Ammon's horn (tissue), 1 donor: ENCODE measurements around the gene MPLKIP.
"Not testable (repeated sequence)": the region's sequence is repeated elsewhere in the genome, so short reads cannot be mapped to it uniquely, and the experiment has no call there.

Experiments
- DNase-seq: peaks from one replicate; pipeline ENCODE4 v3.0.0-alpha.2; 2016; ENCODE audit warnings: low spot score

The MPLKIP gene

GRCh38 chr7:40133561-40134427 is 628 bp downstream of the MPLKIP start:
- peak; percentile 7 for DNase-seq

- no peak for DNase-seq
These were observed 11.5 kb downstream of the MPLKIP start for GRCh38 chr7:40122940-40123254.

GRCh38 chr7:40122100-40122939 is 12.1 kb downstream of the MPLKIP start:
- not testable (repeated sequence) for DNase-seq

GRCh38 chr7:40120020-40120419 is 14.4 kb downstream of the MPLKIP start:
- no peak for DNase-seq

- not testable (repeated sequence) for DNase-seq
These were observed 16.2 kb downstream of the MPLKIP start for GRCh38 chr7:40118201-40118600.

GRCh38 chr7:40117199-40117598 is 17.2 kb downstream of the MPLKIP start:
- not testable (repeated sequence) for DNase-seq

- no peak for DNase-seq
These were observed 18.5 kb downstream of the MPLKIP start for GRCh38 chr7:40115936-40116335.

- DNase-seq = no peak
These were observed 28.4 kb downstream of the MPLKIP start for GRCh38 chr7:40105879-40106473.

GRCh38 chr7:40102897-40103296 is 31.5 kb downstream of the MPLKIP start:
- no peak for DNase-seq

- DNase-seq = no peak
These were observed 33.2 kb downstream of the MPLKIP start for GRCh38 chr7:40101201-40101600.

GRCh38 chr7:40099837-40100236 is 34.6 kb downstream of the MPLKIP start:
- DNase-seq = no peak

- no peak for DNase-seq
These were observed 35.6 kb downstream of the MPLKIP start for GRCh38 chr7:40098810-40099209.

- no peak for DNase-seq
These were observed 36.7 kb downstream of the MPLKIP start for GRCh38 chr7:40097728-40098127.

- no peak for DNase-seq
These were observed 38.6 kb downstream of the MPLKIP start for GRCh38 chr7:40095695-40096327.

- DNase-seq = no peak
These were observed 39.2 kb downstream of the MPLKIP start for GRCh38 chr7:40095230-40095629.

GRCh38 chr7:40093631-40094350 is 40.6 kb downstream of the MPLKIP start:
- no peak for DNase-seq

- no peak for DNase-seq
These were observed 42.2 kb downstream of the MPLKIP start for GRCh38 chr7:40092182-40092581.

GRCh38 chr7:40077849-40078248 is 56.6 kb downstream of the MPLKIP start:
- no peak for DNase-seq
